GM18508 (cell line): Measurements from ENCODE around the gene OPTC.
"Not testable (repeated sequence)": the region's sequence is repeated elsewhere in the genome, so short reads cannot be mapped to it uniquely, and the experiment has no call there.

Experiments
- ATAC-seq: cut with Tn5 transposase; IDR thresholded peaks from one replicate; pipeline ENCODE4 v1.9.1; 2021; ENCODE audit warnings: moderate number of reproducible peaks; ENCODE audit not compliant: insufficient read depth, unreplicated experiment

The OPTC gene

DNA sequence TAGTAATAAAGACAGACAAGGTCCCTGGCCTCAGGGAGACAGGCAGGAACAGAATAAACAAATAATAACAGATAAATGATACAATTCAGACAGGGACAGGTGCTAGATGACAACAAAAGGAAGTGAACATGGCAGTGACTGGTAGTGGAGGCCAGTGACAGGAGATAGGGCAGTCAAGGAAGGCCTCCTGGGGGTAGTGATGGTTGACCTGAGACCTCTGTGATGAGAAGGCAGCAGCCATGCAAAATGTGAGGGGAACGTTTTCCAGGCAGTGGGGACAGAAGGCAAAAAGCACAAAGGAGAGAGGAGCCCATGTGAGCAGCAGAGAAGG, 18.5 kb downstream of the OPTC start:
- no peak for ATAC-seq

DNA sequence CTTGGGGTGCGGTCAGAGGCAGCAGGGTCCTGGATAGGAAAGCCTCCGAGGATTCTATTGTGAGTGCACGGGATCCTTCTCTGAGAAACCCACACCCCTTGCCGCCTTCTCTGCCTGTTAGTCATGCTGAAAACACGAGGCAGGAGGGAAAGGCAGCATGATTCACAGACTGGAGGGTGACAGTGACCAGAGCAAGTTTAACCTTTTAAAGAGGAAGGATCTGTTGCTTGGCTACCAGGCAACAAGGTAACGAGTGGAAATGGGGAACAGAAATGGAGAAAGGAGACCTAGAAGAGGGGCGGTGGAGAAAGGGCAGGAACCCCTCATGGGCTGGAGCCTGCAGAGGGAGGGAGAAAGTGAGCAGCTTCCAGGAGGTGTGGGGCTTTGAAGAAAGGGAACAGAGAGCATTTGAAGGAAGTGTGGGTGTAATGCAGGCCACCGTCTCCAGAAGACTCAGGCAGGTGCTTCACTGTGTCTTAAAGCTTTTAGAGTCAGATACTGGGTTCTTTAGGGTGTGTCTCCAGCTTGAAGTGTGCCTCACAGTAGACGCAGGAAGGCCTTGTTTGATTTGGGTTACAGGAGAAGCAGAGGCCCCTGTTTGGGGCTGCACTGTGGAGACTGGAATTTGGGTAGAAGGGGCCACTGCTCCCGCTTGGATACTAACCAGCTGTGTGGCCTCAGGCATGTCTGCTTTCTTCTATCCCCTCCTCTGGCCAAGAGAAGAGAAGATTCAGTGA, 19.1 kb downstream of the OPTC start:
- no peak for ATAC-seq

- no peak for ATAC-seq
These were observed 19.7 kb downstream of the OPTC start for GRCh38 chr1:203513585-203514031.

DNA sequence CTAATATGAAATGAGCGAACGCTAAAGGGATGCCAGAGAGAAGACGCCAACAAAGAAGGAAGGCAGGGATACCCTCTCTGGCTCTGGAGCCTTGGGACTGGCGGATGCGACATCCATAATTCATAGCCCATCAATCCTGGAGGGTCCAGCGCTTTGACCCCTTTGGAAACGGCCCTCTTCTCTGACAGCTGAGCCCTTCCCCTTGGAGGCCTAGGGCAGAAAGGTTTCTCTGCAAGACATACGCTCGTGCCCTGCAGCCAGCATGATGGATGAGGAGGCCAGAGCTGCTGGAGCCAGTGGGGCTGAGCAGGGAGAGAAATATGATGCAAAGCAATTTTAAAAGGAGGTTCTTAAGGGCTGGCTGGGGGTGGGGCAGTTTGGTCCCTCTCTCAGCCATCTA, 22.2 kb downstream of the OPTC start:
- ATAC-seq = no peak

DNA sequence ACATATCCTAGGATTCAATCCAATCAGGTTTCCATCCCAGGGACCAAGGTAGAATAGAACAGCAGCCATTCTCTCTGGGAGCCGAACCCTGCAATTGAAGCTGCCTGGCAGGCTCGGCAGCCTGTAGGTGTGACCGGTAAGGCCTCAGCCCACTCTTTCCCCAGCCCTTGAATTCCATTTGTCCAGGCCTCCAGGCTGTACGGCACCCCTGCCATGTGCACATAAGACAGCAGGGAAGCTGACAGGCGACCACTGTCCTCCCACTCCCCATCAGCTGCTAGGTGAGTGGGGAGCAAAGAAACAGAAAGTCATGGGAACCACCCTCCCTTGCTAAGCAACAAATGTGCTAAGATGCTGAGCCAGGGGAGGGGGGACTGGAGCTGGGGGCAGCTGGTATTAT, 23.0 kb downstream of the OPTC start:
- no peak for ATAC-seq

GRCh38 chr1:203517426-203518110, 23.6 kb downstream of the OPTC start:
- no peak for ATAC-seq

DNA sequence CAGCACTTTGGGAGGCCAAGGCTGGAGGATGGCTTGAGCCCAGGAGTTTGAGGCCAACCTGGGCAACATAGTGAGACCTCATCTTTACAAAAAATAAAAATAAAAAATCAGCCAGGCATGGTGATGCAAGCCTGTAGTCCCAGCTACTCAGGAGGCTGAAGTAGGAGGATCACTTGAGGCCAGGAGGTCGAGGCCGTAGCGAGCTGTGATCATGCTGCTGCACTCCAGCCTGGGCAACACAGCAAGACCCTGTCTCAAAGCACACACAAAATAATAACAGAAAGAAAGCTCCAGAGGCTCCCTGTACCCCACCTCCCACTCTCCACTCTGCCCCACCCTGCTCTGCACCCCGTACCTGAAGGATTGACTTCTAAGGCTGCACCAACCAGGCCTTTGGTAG, 24.2 kb downstream of the OPTC start:
- ATAC-seq = not testable (repeated sequence)

DNA sequence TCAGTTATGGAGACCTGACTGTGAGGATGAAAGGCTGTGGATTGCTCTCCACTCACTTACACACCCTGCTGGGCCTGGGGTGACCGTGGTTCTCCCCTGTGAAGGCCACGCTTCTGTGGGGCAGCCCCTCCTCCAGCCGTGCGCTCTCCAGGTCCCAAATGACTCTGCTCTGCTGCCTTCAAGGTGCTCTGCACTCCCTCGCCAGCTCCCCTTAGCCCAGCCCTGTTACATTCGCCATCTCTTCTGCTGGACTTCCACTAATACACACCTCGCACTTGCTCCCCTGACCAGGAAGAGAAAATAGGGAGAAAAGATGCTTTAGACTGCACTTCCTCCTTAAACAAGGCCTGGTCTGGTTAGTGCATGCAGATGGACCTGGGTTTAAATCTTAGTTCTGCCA, 24.6 kb downstream of the OPTC start:
- ATAC-seq = no peak

DNA sequence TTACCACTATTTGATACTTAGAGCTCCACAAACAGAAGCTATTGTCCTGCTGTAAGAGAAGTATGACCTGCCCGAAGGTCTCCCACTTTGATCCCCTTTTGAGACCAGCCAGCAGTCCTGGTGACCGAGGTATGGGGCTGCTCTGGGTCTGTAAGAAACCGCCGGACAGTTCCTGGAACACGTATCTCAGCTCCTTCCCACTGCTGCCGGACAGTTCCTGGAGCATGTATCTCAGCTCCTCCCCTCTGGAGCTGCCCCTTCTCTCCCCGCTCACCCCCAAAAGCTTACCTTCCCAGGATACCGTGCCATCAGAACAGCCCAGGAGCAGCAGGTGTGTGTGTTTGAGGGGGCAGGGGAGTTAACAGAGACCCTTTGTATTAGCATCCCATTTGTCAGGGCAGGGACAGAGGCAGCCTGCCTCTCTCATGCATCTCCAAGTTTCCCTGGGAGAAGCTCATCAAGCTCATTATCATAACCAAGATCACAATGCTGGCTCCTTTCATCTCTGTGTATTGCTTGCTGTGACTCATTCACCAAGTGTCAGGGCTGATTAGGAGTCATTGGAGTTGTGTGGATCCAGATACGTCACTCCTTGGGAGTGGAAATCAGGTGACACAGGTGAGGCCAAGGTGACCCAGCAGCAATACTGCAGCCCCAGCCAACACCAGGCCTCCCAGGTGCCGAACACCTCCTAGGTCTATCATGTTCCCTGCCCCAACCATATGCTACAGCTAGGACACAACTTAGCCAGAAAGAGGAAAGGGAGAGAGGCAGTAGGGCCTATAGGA, 25.3 kb downstream of the OPTC start:
- ATAC-seq = no peak

- no peak for ATAC-seq
These were observed 25.9 kb downstream of the OPTC start for GRCh38 chr1:203519896-203520295.

- ATAC-seq = no peak
These were observed 26.4 kb downstream of the OPTC start for GRCh38 chr1:203520315-203520714.

- no peak for ATAC-seq
These were observed 27.3 kb downstream of the OPTC start for GRCh38 chr1:203521074-203521794.

- ATAC-seq = no peak
These were observed 27.9 kb downstream of the OPTC start for GRCh38 chr1:203521812-203522211.

DNA sequence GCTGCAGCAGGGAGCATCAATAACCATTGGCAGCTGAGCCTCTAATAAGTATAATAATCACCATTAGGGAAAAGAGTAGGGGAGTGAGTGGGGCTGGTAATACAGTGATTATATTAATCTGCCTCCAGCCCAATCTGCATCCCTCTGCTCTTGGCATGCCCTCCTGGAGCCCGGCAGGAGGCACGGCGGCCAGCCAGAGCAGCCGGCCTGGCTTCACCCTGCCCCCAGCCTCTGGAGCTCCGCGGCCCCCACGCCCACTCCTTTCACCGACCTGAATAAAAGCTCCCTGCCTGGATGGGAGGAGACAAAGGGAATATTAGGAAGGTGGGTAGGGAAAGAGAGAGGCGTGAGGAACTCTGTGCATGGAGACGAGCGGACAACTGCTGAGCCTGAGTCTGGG, 28.3 kb downstream of the OPTC start:
- no peak for ATAC-seq

DNA sequence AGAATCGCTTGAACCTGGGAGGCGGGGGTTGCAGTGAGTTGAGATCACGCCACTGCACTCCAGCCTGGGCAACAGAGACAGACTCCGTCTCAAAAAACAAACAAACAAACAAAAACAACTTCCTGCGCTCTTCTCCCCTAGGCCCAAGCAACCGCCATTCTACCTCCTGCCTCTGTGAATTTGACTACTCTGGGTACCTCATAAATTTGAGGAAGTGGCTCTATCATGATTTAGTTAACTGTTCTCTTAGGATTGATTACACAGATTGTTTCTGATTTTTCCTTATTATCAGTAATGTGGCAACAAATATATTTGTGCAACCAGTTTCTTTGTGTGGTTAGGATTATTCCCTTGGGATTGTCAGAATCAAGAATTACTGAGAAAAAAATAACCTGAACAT, 29.7 kb downstream of the OPTC start:
- no peak for ATAC-seq

DNA sequence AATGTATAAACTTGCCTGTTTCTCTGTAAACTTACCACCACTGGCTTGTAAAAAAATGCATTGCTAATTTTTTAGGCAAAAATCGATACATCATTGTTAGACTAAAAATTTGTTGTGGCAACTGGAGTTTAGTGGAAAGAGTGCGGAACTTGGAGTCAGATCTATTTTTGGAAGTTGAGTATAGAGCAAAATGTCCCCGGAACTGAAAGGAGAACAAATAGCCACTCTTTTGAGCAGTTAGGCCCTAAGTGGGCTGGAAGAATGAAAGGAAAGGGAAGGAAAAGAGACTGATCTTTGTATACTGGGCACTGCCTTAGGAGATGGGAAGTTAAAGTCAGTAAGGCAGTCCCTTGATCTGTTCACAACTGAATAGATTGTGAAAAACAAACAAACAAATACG, 30.2 kb downstream of the OPTC start:
- ATAC-seq = no peak

GRCh38 chr1:203524824-203525223, 30.9 kb downstream of the OPTC start:
- no peak for ATAC-seq

- no peak for ATAC-seq
These were observed 31.7 kb downstream of the OPTC start for GRCh38 chr1:203525685-203526084.

DNA sequence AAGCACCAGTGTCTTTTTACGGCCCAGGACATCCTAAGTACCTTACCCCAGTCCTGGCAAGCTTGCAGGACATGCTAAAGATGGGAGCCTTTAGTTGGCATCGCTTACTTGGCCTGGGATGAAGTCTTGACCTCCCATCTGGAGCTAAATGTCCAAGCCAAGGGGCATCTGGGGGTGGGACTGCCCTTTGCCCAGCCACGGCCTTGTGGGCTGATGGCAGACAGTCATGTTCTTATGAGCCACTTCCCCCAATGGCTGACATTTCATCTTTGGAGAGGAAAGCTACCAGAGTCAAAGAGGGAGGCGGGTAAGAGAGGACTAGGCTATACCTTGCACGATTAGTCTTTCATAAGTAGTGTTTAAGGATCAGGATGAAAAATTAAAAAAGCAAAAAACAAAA, 32.2 kb downstream of the OPTC start:
- no peak for ATAC-seq

DNA sequence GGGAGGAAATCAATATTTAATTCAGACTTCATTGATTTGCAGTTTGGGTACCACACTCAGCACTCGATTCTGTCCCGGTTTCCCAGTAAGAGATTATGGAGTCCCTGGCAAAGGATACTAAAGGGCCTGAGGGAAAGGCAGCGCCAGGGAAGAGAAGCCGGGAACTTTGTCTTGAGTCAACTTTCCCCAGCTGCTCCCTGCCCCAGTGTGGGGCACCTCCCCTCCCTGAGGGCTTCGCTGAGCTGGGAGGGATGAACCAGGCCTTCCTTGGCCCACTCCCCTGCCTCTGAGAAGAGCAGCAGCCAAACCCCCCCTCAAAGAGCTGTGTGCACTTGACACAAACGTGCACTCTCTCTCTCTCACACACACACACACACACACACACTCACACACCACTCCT, 32.6 kb downstream of the OPTC start:
- ATAC-seq = no peak

DNA sequence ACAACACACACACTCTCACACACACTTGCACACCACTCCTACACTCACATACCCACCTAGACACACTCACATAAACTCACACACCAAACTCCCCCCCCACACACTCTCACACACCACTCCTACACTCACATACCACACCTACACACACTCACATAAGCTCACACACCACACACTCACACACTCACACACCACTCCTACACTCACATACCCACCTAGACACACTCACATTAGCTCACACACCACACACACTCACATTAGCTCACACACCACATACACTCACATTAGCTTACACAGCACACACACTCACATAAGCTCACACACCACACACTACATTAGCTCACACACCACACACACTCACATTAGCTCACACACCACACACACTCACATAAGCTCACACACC, 33.1 kb downstream of the OPTC start:
- no peak for ATAC-seq
